SU-DHL-6 (cell line): Measurements from ENCODE around the gene SNX6.

ENCODE experiments used
- H2AFZ ChIP-seq: fragments of 200-600 bp; sonication (generic); 2 replicates; pipeline ENCODE4 v1.6.1; 2014; ENCODE audit warnings: low read depth, mild to moderate bottlenecking, moderate library complexity, mixed read lengths, antibody characterized with exemption, low read length; ENCODE audit not compliant: severe bottlenecking
- H3F3A ChIP-seq: fragments of 200-600 bp; shearing (Covaris generic); 2 replicates; pipeline ENCODE4 v1.6.0; 2016; ENCODE audit warnings: antibody characterized with exemption, mild to moderate bottlenecking; ENCODE audit not compliant: insufficient read depth
- H3K27ac ChIP-seq: fragments of 200-600 bp; sonication (generic); 2 replicates; pipeline ENCODE4 v1.5.1; 2016; ENCODE audit warnings: low read depth, mild to moderate bottlenecking, low read length, moderate library complexity, mixed read lengths
- H3K27me3 ChIP-seq: fragments of 200-600 bp; sonication (generic), shearing (Covaris generic); 2 replicates; pipeline ENCODE4 v1.6.0; 2014; ENCODE audit warnings: mild to moderate bottlenecking, low read length
- H3K36me3 ChIP-seq: fragments of 200-600 bp; sonication (generic); 2 replicates; pipeline ENCODE4 v1.6.1; 2014; ENCODE audit warnings: mild to moderate bottlenecking, low read length, mixed read lengths
- H3K4me2 ChIP-seq: fragments of 300-600, 200-600 bp; shearing (Covaris generic), sonication (generic); 2 replicates; pipeline ENCODE4 v1.6.0; 2014; ENCODE audit warnings: low read length, low read depth, mild to moderate bottlenecking; ENCODE audit not compliant: poor library complexity, severe bottlenecking
- H3K4me3 ChIP-seq: fragments of 200-600 bp; sonication (generic); 2 replicates; pipeline ENCODE4 v1.5.1; 2014; ENCODE audit warnings: antibody characterized with exemption, low read length, mild to moderate bottlenecking, mixed read lengths; ENCODE audit not compliant: insufficient read depth, poor library complexity, severe bottlenecking
- H3K79me2 ChIP-seq: fragments of 200-600 bp; sonication (generic); 2 replicates; pipeline ENCODE4 v1.6.1; 2014; ENCODE audit warnings: mild to moderate bottlenecking, low read length, moderate library complexity; ENCODE audit not compliant: insufficient read depth
- H3K9ac ChIP-seq: fragments of 200-600 bp; sonication (generic); 2 replicates; pipeline ENCODE4 v1.7.0; 2014; ENCODE audit warnings: mild to moderate bottlenecking, low read length
- H3K9me2 ChIP-seq: fragments of 200-600 bp; sonication (generic); replicated peaks from 2 replicates; pipeline ENCODE4 v1.6.1; 2014; ENCODE audit warnings: low read length; ENCODE audit not compliant: insufficient read depth
- H3K9me3 ChIP-seq: fragments of 200-600 bp; sonication (generic); 2 replicates; pipeline ENCODE4 v1.6.1; 2014; ENCODE audit warnings: low read length, mixed read lengths; ENCODE audit not compliant: insufficient read depth
- H4K20me1 ChIP-seq: fragments of 200-600 bp; sonication (generic); 2 replicates; pipeline ENCODE4 v1.6.1; 2014; ENCODE audit warnings: low read depth, mild to moderate bottlenecking, antibody characterized with exemption, low read length, moderate library complexity, mixed read lengths
- EZH2phosphoT487 ChIP-seq: fragments of 200-600 bp; sonication (generic), shearing (Covaris generic); conservative IDR thresholded peaks from 2 replicates; pipeline ENCODE4 v1.6.1; 2018; ENCODE audit warnings: mild to moderate bottlenecking, antibody characterized with exemption, low read length, moderate library complexity, mixed read lengths
- TF ChIP-seq, protein P1 (sequence below): fragments of 200-600 bp; sonication (generic); IDR thresholded peaks from one replicate; pipeline ENCODE4 v1.5.1; 2017; ENCODE audit warnings: antibody characterized with exemption, mild to moderate bottlenecking, low read length, moderate library complexity; ENCODE audit not compliant: insufficient read depth, poor library complexity, severe bottlenecking

The SNX6 gene

DNA sequence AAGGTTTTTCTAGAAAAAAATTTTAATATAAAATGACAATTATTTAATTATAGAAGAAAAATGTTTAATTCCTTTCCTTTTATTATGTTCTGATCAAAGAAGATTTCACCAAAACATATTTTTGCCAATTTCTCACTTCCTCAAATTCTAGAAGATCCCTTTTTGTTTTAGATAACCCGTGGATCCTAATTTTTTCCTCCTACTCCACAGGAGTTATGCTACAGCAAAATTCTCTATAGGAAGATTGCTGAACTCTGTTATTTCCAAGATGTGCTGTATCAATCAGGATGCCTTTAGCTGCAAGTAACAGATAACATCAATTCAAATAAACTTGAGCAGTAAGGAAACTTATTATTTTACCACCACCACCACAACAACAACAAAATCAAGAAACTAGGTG is 3.8 kb upstream of the SNX6 start:
- Histone ChIP-seq H3K9me2 (no peaks in the 10 kb centered on the region), H3K4me2 (no peak overlapping the region), H3K9me3 (no peaks in the 10 kb centered on the region), H3F3A (no peaks in the 10 kb centered on the region), H3K36me3 (no peaks in the 10 kb centered on the region), H2AFZ (no peak overlapping the region), H3K27ac (no peak overlapping the region), H4K20me1 (no peaks in the 10 kb centered on the region), H3K9ac (no peak overlapping the region), H3K79me2 (peaks cover 9% of the 10 kb centered on the region), H3K27me3 (no peaks in the 10 kb centered on the region), H3K4me3 (no peak overlapping the region)
- TF ChIP-seq, protein P1, sequence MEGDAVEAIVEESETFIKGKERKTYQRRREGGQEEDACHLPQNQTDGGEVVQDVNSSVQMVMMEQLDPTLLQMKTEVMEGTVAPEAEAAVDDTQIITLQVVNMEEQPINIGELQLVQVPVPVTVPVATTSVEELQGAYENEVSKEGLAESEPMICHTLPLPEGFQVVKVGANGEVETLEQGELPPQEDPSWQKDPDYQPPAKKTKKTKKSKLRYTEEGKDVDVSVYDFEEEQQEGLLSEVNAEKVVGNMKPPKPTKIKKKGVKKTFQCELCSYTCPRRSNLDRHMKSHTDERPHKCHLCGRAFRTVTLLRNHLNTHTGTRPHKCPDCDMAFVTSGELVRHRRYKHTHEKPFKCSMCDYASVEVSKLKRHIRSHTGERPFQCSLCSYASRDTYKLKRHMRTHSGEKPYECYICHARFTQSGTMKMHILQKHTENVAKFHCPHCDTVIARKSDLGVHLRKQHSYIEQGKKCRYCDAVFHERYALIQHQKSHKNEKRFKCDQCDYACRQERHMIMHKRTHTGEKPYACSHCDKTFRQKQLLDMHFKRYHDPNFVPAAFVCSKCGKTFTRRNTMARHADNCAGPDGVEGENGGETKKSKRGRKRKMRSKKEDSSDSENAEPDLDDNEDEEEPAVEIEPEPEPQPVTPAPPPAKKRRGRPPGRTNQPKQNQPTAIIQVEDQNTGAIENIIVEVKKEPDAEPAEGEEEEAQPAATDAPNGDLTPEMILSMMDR: no peak
- no peak for TF ChIP-seq EZH2phosphoT487

DNA sequence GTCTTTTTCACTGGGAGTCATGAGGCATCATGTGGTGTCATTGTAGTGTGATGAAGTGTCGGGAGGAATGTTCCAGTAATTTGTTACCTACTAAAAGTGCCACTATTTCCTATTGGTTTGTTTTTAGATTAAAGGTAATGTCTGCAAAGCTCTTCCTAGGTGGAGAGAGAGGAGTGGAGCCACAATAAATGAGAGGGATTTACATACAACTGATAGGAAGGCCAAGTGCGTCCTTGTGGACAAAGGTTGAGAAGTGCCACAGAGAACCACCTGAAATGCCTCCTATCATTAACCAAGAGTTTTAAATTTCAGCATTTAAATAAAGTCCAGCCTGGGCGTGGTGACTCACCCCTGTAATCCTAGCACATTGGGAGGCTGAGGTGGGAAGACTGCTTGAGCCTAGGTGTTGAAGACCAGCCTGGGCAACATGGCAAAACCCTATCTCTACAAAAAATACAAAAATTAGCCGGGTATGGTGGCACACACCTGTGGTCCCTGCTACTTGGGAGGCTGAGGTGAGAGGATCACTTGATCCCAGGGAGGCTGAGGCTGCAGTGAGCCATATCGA is 2.5 kb upstream of the SNX6 start:
- H2AFZ ChIP-seq: no peak overlapping the region

DNA sequence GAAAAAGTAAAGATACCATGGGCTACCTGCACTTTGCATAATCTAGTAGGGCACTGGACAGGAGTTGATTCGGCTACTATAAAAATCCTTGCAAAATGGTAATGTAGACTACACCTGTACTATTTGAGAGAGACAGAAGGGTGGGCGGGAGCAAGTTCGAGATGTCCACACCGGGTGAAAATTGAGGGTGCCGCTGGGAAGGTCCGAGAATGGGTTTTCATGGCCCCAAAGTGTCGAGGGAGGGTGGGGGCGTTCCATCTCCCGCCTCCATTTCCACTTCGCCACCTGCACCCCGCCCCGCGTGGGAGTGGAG is 648 bp downstream of the SNX6 start:
- no peak for TF ChIP-seq EZH2phosphoT487
- Histone ChIP-seq H3K27ac (peak overlapping the region; percentile 52), H4K20me1 (no peaks in the 10 kb centered on the region), H3K9ac (peak overlapping the region; percentile 86), H3K79me2 (peaks cover 34% of the 10 kb centered on the region), H3K27me3 (no peaks in the 10 kb centered on the region), H3K4me3 (peak overlapping the region; percentile 74), H3K9me3 (no peaks in the 10 kb centered on the region), H3K36me3 (no peaks in the 10 kb centered on the region; the same call in 1 of the 2 replicates), H2AFZ (peak overlapping the region; percentile 95), H3K9me2 (no peaks in the 10 kb centered on the region), H3F3A (no peaks in the 10 kb centered on the region), H3K4me2 (peak overlapping the region; percentile 83)

More for the DNA sequence above, 2.5 kb upstream of the SNX6 start:
- TF ChIP-seq, protein P1: no peak
- no peak for TF ChIP-seq EZH2phosphoT487
- Histone ChIP-seq H3K4me3 (no peak overlapping the region), H3K4me2 (no peak overlapping the region), H3K36me3 (no peaks in the 10 kb centered on the region), H3K27ac (no peak overlapping the region), H3K27me3 (no peaks in the 10 kb centered on the region), H3K9ac (no peak overlapping the region), H4K20me1 (no peaks in the 10 kb centered on the region), H3K9me2 (no peaks in the 10 kb centered on the region), H3K79me2 (peaks cover 21% of the 10 kb centered on the region), H3K9me3 (no peaks in the 10 kb centered on the region), H3F3A (no peaks in the 10 kb centered on the region)

DNA sequence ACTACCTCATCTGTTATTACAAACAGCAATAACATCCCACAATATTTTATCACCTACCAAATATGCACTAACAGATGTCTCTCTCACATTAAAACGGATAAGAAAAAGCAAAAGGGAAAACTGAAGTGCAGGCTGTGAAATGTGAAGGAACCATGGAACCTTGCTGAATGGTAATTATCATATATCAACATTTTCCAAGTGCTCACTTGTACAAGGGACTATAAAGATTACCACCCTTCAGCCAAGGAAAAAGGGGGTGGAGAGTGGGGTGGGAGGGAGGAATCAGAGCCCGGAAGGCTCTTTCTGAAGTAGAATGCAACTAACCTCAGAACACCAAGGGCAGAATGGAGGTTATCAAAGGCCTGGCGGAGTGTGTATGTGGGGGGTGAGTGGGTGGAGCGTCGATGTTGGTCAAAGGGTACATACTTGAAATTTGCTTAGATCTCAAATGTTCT is 1.2 kb downstream of the SNX6 start:
- Histone ChIP-seq H3K9ac (peak overlapping the region; percentile 86), H3K79me2 (peaks cover 37% of the 10 kb centered on the region), H3K27me3 (no peaks in the 10 kb centered on the region), H2AFZ (no peak overlapping the region), H4K20me1 (no peaks in the 10 kb centered on the region), H3K4me2 (peak overlapping the region; percentile 83), H3K36me3 (no peaks in the 10 kb centered on the region; the same call in 1 of the 2 replicates), H3F3A (no peaks in the 10 kb centered on the region), H3K4me3 (peak overlapping the region; percentile 74), H3K9me3 (no peaks in the 10 kb centered on the region), H3K27ac (no peak overlapping the region), H3K9me2 (no peaks in the 10 kb centered on the region)
- TF ChIP-seq EZH2phosphoT487: no peak
- TF ChIP-seq, protein P1: no peak
